Parietal lobe (tissue), 1 donor: ENCODE data around the gene FBXO10. TPM values are rescaled to one million over a fixed set of nuclear protein-coding genes. Genes with fewer than 3 reads are reported as not detected.

ENCODE experiments used
- total RNA-seq: library from RNA; depleted of rRNA; stranded (reverse); fragments of >200 nt; gene quantifications from one replicate; pipeline ENCODE4 v1.2.3, GENCODE V29; 2014

FBXO10 gene, protein sequence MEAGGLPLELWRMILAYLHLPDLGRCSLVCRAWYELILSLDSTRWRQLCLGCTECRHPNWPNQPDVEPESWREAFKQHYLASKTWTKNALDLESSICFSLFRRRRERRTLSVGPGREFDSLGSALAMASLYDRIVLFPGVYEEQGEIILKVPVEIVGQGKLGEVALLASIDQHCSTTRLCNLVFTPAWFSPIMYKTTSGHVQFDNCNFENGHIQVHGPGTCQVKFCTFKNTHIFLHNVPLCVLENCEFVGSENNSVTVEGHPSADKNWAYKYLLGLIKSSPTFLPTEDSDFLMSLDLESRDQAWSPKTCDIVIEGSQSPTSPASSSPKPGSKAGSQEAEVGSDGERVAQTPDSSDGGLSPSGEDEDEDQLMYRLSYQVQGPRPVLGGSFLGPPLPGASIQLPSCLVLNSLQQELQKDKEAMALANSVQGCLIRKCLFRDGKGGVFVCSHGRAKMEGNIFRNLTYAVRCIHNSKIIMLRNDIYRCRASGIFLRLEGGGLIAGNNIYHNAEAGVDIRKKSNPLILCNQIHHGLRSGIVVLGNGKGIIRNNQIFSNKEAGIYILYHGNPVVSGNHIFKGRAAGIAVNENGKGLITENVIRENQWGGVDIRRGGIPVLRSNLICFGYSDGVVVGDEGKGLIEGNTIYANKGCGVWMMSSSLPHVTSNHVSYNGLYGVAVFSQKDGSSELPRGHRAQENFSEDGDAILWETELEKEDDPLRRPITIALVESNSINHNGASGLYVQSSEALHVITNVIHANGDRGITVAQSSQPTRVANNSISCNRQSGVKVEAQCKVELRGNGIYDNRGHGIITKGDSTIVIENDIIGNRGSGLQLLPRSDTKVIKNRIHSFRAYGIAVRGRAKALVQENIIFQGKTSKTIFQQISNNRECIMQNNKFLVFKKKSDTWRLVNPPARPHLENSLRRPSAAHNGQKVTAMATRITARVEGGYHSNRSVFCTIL
- total RNA-seq, result 17.5 TPM

GRCh38 chr9:37575921-37576721, at the start of gene FBXO10:
TSS of gene FBXO10 (minus strand) at chr9:37576380. CDS start at chr9:37541768, 34,612 bp downstream.

GRCh38 chr9:37592108-37592951, 16.1 kb upstream of the FBXO10 start, which contains the start of gene TOMM5:
TSS of gene TOMM5 (minus strand) at chr9:37592597. CDS start at chr9:37592532, 65 bp downstream.

GRCh38 chr9:37485389-37486255, 90.6 kb downstream of the FBXO10 start, which contains the start of gene POLR1E:
TSS of gene POLR1E (plus strand) at chr9:37485948. CDS start at chr9:37486048, 100 bp downstream.

GRCh38 chr9:37465249-37466036, 110.7 kb downstream of the FBXO10 start, which contains the start of gene ZBTB5:
TSS of gene ZBTB5 (minus strand) at chr9:37465450. CDS start at chr9:37442551, 22,899 bp downstream.

Other genes with a start within 250 kb of the FBXO10 start
- gene GRHPR, start 153.7 kb downstream of the FBXO10 start, total RNA-seq, result 63.9 TPM
- 29.1 TPM for gene ZBTB5, start 110.9 kb downstream of the FBXO10 start, total RNA-seq
- gene POLR1E, start 90.4 kb downstream of the FBXO10 start, total RNA-seq, result 36.3 TPM
- 81.7 TPM for gene TOMM5, start 16.2 kb upstream of the FBXO10 start, total RNA-seq
- 1.3 TPM for gene FRMPD1, start 74.6 kb upstream of the FBXO10 start, total RNA-seq
- gene TRMT10B, start 177.4 kb upstream of the FBXO10 start, total RNA-seq, result 7.8 TPM
- 107 TPM for gene EXOSC3, start 208.7 kb upstream of the FBXO10 start, total RNA-seq
- 39.4 TPM for gene DCAF10, start 224.4 kb upstream of the FBXO10 start, total RNA-seq